Hepatocyte (in vitro differentiated cells): ENCODE measurements around the gene RMI2.

Experiments used
- CTCF ChIP-seq: fragments of 200-600 bp; sonication (generic); IDR thresholded peaks from 2 replicates; pipeline ENCODE4 v1.5.1; 2016; ENCODE audit warnings: antibody characterized with exemption, mild to moderate bottlenecking; ENCODE audit not compliant: poor library complexity
- EZH2 ChIP-seq: fragments of 200-600 bp; sonication (generic); IDR thresholded peaks from 2 replicates; pipeline ENCODE4 v1.6.1; 2016; ENCODE audit warnings: antibody characterized with exemption, mild to moderate bottlenecking, borderline replicate concordance

- TF ChIP-seq CTCF = no peak
- no peak for TF ChIP-seq EZH2
Observed at GRCh38 chr16:11339075-11339474, 6.2 kb upstream of the RMI2 start.
